ENCODE results near the gene TMBIM1. TPM values are rescaled to one million over a fixed set of nuclear protein-coding genes. Genes with fewer than 3 reads are reported as not detected.

TMBIM1 gene
- total RNA-seq, 1 experiment from 2014 or later = 91.0 TPM

GRCh38 chr2:218326315-218326714, 34.0 kb upstream of the TMBIM1 start:
- no TSS peak for BruUV-seq (replicated peaks)
- no peak overlapping the region for H2AFZ ChIP-seq (ENCODE audit: low read depth, low read length, poor library complexity, severe bottlenecking)
- intact Hi-C loops (cut with micrococcal nuclease) = no loop called here
- no peak for DNase-seq (ENCODE audit: low read depth, low spot score)
- RAD21 ChIA-PET (ENCODE audit: low non-redundant PET in 1 of 2, low total read pairs in 2 of 2, uncharacterized antibody in 2 of 2, unreplicated experiment in 2 of 2) = no interaction called here
- H3K4me2 ChIP-seq (ENCODE audit: low read length) = no peak overlapping the region
- no peak overlapping the region for H3K9ac ChIP-seq (ENCODE audit: low read length)
- peaks cover 15 to 24% of the 10 kb centered on the region in 2 experiments for H3K4me1 ChIP-seq (ENCODE audit: control insufficient read depth in 1 of 2, insufficient read depth in 2 of 2, low read length in 2 of 2)
- no peaks in the 10 kb centered on the region for H3K9me2 ChIP-seq (ENCODE audit: insufficient read depth)
- no peaks in the 10 kb centered on the region for H3K79me2 ChIP-seq (ENCODE audit: insufficient read depth, low read length)
- H3K4me3 ChIP-seq (replicated peaks in 1 of 2; ENCODE audit: low read depth in 1 of 2, low read length in 2 of 2) = no peak overlapping the region
- no peak for ATAC-seq
- no peaks in the 10 kb centered on the region for H3K36me3 ChIP-seq (ENCODE audit: control insufficient read depth in 1 of 2, insufficient read depth in 2 of 2, low read length in 2 of 2)
- TF ChIP-seq ELF1 (IDR thresholded peaks at IDR 0.05; ENCODE audit: borderline replicate concordance, low read depth) (no peak), SRF (IDR thresholded peaks at IDR 0.05; ENCODE audit: low read depth) (no peak), MAX (IDR thresholded peaks at IDR 0.05) (no peak), TCF7L2 (IDR thresholded peaks at IDR 0.05; ENCODE audit: borderline replicate concordance, extremely low read depth, insufficient read depth, insufficient read length) (no peak)
- CTCF ChIA-PET = no interaction called here
- no peaks in the 10 kb centered on the region for H3K27me3 ChIP-seq (ENCODE audit: insufficient read depth, low read length)
- no peak overlapping the region for H3K27ac ChIP-seq (ENCODE audit: low read depth, low read length)
- no peaks in the 10 kb centered on the region for H3K9me3 ChIP-seq (ENCODE audit: control insufficient read depth in 1 of 2, insufficient read depth in 1 of 2, low read depth in 1 of 2, low read length in 2 of 2)
- no peaks in the 10 kb centered on the region for H4K20me1 ChIP-seq (ENCODE audit: insufficient read depth)
- POLR2A ChIA-PET = no interaction called here

GRCh38 chr2:218325566-218326160, 33.4 kb upstream of the TMBIM1 start:
- H3K9me3 ChIP-seq (ENCODE audit: control insufficient read depth in 1 of 2, insufficient read depth in 1 of 2, low read depth in 1 of 2, low read length in 2 of 2) = no peaks in the 10 kb centered on the region
- TF ChIP-seq CTCF (IDR thresholded peaks at IDR 0.05 in 2 of 3, conservative IDR thresholded peaks at IDR 0.05 in 1 of 3; ENCODE audit: borderline replicate concordance in 1 of 3, insufficient read depth in 1 of 3, low read depth in 2 of 3, low read length in 2 of 3) (no peak), FOSL1 (IDR thresholded peaks at IDR 0.05; ENCODE audit: low read depth) (no peak), SRF (IDR thresholded peaks at IDR 0.05; ENCODE audit: low read depth) (no peak), SP1 (IDR thresholded peaks at IDR 0.05; ENCODE audit: low read depth) (no peak), CBX3 (IDR thresholded peaks at IDR 0.05; ENCODE audit: low read depth) (no peak), RAD21 (IDR thresholded peaks at IDR 0.05; ENCODE audit: low read depth) (no peak), SIN3A (IDR thresholded peaks at IDR 0.05; ENCODE audit: low read depth) (no peak), JUND (IDR thresholded peaks at IDR 0.05) (no peak), EZH2phosphoT487 (IDR thresholded peaks at IDR 0.05; ENCODE audit: borderline replicate concordance) (no peak), MAX (IDR thresholded peaks at IDR 0.05) (no peak)
- ChIA-PET RAD21 (ENCODE audit: low non-redundant PET in 1 of 2, low total read pairs in 2 of 2, uncharacterized antibody in 2 of 2, unreplicated experiment in 2 of 2) (no interaction called here), CTCF (interaction anchor here (0.7 kb wide), 1 partner anchor 31 kb away, joined by 5 read pairs; the partner anchor contains the start of gene CATIP), POLR2A (no interaction called here)
- BruUV-seq (replicated peaks) = no TSS peak
- H3K4me3 ChIP-seq (replicated peaks in 1 of 2; ENCODE audit: low read depth in 1 of 2, low read length in 2 of 2) = no peak overlapping the region
- no peak overlapping the region for H3K27ac ChIP-seq (ENCODE audit: low read depth, low read length)
- no peak overlapping the region for H2AFZ ChIP-seq (ENCODE audit: low read depth, low read length, poor library complexity, severe bottlenecking)
- peaks cover 15 to 24% of the 10 kb centered on the region in 2 experiments for H3K4me1 ChIP-seq (ENCODE audit: control insufficient read depth in 1 of 2, insufficient read depth in 2 of 2, low read length in 2 of 2)
- intact Hi-C loops (cut with micrococcal nuclease) = no loop called here
- no peaks in the 10 kb centered on the region for H3K36me3 ChIP-seq (ENCODE audit: control insufficient read depth in 1 of 2, insufficient read depth in 2 of 2, low read length in 2 of 2)
- H3K79me2 ChIP-seq (ENCODE audit: insufficient read depth, low read length) = no peaks in the 10 kb centered on the region
- H3K9ac ChIP-seq (ENCODE audit: low read length) = no peak overlapping the region
- ATAC-seq (no peak), DNase-seq (ENCODE audit: low read depth, low spot score) (no peak)
- no peaks in the 10 kb centered on the region for H4K20me1 ChIP-seq (ENCODE audit: insufficient read depth)
- H3K4me2 ChIP-seq (ENCODE audit: low read length) = no peak overlapping the region
- no peaks in the 10 kb centered on the region for H3K27me3 ChIP-seq (ENCODE audit: insufficient read depth, low read length)
- no peaks in the 10 kb centered on the region for H3K9me2 ChIP-seq (ENCODE audit: insufficient read depth)
